Measurements from ENCODE around the gene ZDHHC6.
"Not testable (repeated sequence)": the region's sequence is repeated elsewhere in the genome, so short reads cannot be mapped to it uniquely, and the experiment has no call there.

ZDHHC6 gene

GRCh38 chr10:112409755-112410154, 37.0 kb downstream of the ZDHHC6 start:
- Histone ChIP-seq H3K36me3 (ENCODE audit: insufficient read depth, low read length) (peaks cover 34% of the 10 kb centered on the region; the same call in 1 of the 2 replicates), H3K4me1 (ENCODE audit: insufficient read depth, low read length, poor library complexity, severe bottlenecking) (no peaks in the 10 kb centered on the region), H3K27me3 (ENCODE audit: insufficient read depth, low read length, poor library complexity, severe bottlenecking) (no peaks in the 10 kb centered on the region), H3K9me2 (replicated peaks; ENCODE audit: low read depth, low read length) (no peaks in the 10 kb centered on the region), H2AFZ (ENCODE audit: low read length) (no peak overlapping the region), H3K9ac (ENCODE audit: low read depth, low read length, poor library complexity, severe bottlenecking) (no peak overlapping the region), H3F3A (ENCODE audit: low read depth) (no peaks in the 10 kb centered on the region), H3K4me3 (ENCODE audit: low read length, poor library complexity, severe bottlenecking) (no peak overlapping the region), H4K20me1 (ENCODE audit: insufficient read depth, low read length, poor library complexity, severe bottlenecking) (no peaks in the 10 kb centered on the region), H3K4me2 (ENCODE audit: low read depth, low read length, poor library complexity, severe bottlenecking) (no peak overlapping the region), H3K79me2 (ENCODE audit: insufficient read depth, low read length) (no peaks in the 10 kb centered on the region), H3K9me3 (ENCODE audit: insufficient read depth, low read depth, low read length) (no peaks in the 10 kb centered on the region)
- TF ChIP-seq EZH2phosphoT487 (IDR thresholded peaks at IDR 0.05; ENCODE audit: borderline replicate concordance) = no peak
- TF ChIP-seq CTCF (conservative IDR thresholded peaks at IDR 0.05; ENCODE audit: low read length) = no peak

- Histone ChIP-seq H3K36me3 (ENCODE audit: insufficient read depth, low read length) (peaks cover 38% of the 10 kb centered on the region; the same call in 1 of the 2 replicates), H3K9me3 (ENCODE audit: insufficient read depth, low read depth, low read length) (no peaks in the 10 kb centered on the region), H2AFZ (ENCODE audit: low read length) (no peak overlapping the region), H3K27me3 (ENCODE audit: insufficient read depth, low read length, poor library complexity, severe bottlenecking) (no peaks in the 10 kb centered on the region), H3K79me2 (ENCODE audit: insufficient read depth, low read length) (no peaks in the 10 kb centered on the region), H3F3A (ENCODE audit: low read depth) (no peaks in the 10 kb centered on the region), H3K4me2 (ENCODE audit: low read depth, low read length, poor library complexity, severe bottlenecking) (no peak overlapping the region), H3K9ac (ENCODE audit: low read depth, low read length, poor library complexity, severe bottlenecking) (no peak overlapping the region), H4K20me1 (ENCODE audit: insufficient read depth, low read length, poor library complexity, severe bottlenecking) (no peaks in the 10 kb centered on the region), H3K4me3 (ENCODE audit: low read length, poor library complexity, severe bottlenecking) (no peak overlapping the region), H3K4me1 (ENCODE audit: insufficient read depth, low read length, poor library complexity, severe bottlenecking) (no peaks in the 10 kb centered on the region), H3K9me2 (replicated peaks; ENCODE audit: low read depth, low read length) (no peaks in the 10 kb centered on the region)
- TF ChIP-seq EZH2phosphoT487 (IDR thresholded peaks at IDR 0.05; ENCODE audit: borderline replicate concordance) (no peak), CTCF (conservative IDR thresholded peaks at IDR 0.05; ENCODE audit: low read length) (no peak)
These were observed 37.4 kb downstream of the ZDHHC6 start for GRCh38 chr10:112409299-112409698.

DNA sequence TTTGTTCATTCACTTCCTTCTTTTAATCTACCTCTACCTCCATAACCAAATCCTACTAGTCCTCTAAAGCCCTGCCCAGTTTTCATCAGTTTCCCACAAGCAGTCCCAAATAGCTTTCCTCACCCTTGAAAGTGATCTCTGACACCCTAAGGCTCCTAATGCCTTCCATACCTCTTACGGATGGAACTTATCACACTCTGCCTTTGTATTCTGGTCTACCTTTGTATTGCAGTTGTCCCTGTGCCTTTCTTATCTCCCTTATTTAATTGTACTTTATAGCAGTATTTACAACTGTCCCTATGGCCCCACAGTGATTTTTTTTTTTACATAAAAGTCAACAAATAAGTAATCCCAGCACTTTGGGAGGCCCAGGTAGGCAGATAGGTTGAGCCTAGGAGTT, 39.0 kb downstream of the ZDHHC6 start:
- Histone ChIP-seq H3K36me3 (ENCODE audit: insufficient read depth, low read length) (peaks cover 48% of the 10 kb centered on the region; the same call in 1 of the 2 replicates), H3K9me2 (replicated peaks; ENCODE audit: low read depth, low read length) (no peaks in the 10 kb centered on the region), H2AFZ (ENCODE audit: low read length) (no peak overlapping the region), H4K20me1 (ENCODE audit: insufficient read depth, low read length, poor library complexity, severe bottlenecking) (no peaks in the 10 kb centered on the region), H3K27me3 (ENCODE audit: insufficient read depth, low read length, poor library complexity, severe bottlenecking) (no peaks in the 10 kb centered on the region), H3K9me3 (ENCODE audit: insufficient read depth, low read depth, low read length) (no peaks in the 10 kb centered on the region), H3K9ac (ENCODE audit: low read depth, low read length, poor library complexity, severe bottlenecking) (no peak overlapping the region), H3K79me2 (ENCODE audit: insufficient read depth, low read length) (no peaks in the 10 kb centered on the region), H3F3A (ENCODE audit: low read depth) (no peaks in the 10 kb centered on the region), H3K4me3 (ENCODE audit: low read length, poor library complexity, severe bottlenecking) (no peak overlapping the region), H3K4me2 (ENCODE audit: low read depth, low read length, poor library complexity, severe bottlenecking) (no peak overlapping the region), H3K4me1 (ENCODE audit: insufficient read depth, low read length, poor library complexity, severe bottlenecking) (no peaks in the 10 kb centered on the region)
- no peak for TF ChIP-seq CTCF (conservative IDR thresholded peaks at IDR 0.05; ENCODE audit: low read length)
- no peak for TF ChIP-seq EZH2phosphoT487 (IDR thresholded peaks at IDR 0.05; ENCODE audit: borderline replicate concordance)

GRCh38 chr10:112406806-112407205, 39.9 kb downstream of the ZDHHC6 start:
- H3F3A ChIP-seq (ENCODE audit: low read depth); H3K27me3 ChIP-seq (ENCODE audit: insufficient read depth, low read length, poor library complexity, severe bottlenecking); H3K9me3 ChIP-seq (ENCODE audit: insufficient read depth, low read depth, low read length); H3K4me1 ChIP-seq (ENCODE audit: insufficient read depth, low read length, poor library complexity, severe bottlenecking); H2AFZ ChIP-seq (ENCODE audit: low read length); H4K20me1 ChIP-seq (ENCODE audit: insufficient read depth, low read length, poor library complexity, severe bottlenecking); H3K9me2 ChIP-seq (replicated peaks; ENCODE audit: low read depth, low read length); H3K4me3 ChIP-seq (ENCODE audit: low read length, poor library complexity, severe bottlenecking); H3K4me2 ChIP-seq (ENCODE audit: low read depth, low read length, poor library complexity, severe bottlenecking); H3K9ac ChIP-seq (ENCODE audit: low read depth, low read length, poor library complexity, severe bottlenecking); H3K79me2 ChIP-seq (ENCODE audit: insufficient read depth, low read length): not testable (repeated sequence)
- H3K36me3 ChIP-seq (ENCODE audit: insufficient read depth, low read length) = peaks cover 49% of the 10 kb centered on the region; the same call in 1 of the 2 replicates
